GM12872 (cell line): ENCODE measurements around the gene FFAR2.

Experiments used
- CTCF ChIP-seq: IDR thresholded peaks from 3 replicates; pipeline ENCODE4 v1.5.1; 2011; ENCODE audit warnings: low read depth, mild to moderate bottlenecking, low read length, moderate library complexity; ENCODE audit not compliant: insufficient read depth

The FFAR2 gene

GRCh38 chr19:35470128-35470527, 22.1 kb downstream of the FFAR2 start:
- no peak for TF ChIP-seq CTCF

- no peak for TF ChIP-seq CTCF
Observed at GRCh38 chr19:35471946-35472345, 23.9 kb downstream of the FFAR2 start.

- TF ChIP-seq CTCF, result no peak
Observed at GRCh38 chr19:35474104-35474503, 26.0 kb downstream of the FFAR2 start.

GRCh38 chr19:35476149-35476548, 28.1 kb downstream of the FFAR2 start:
- TF ChIP-seq CTCF, result peak; percentile 52

- no peak for TF ChIP-seq CTCF
Observed at GRCh38 chr19:35478794-35479677, 31.0 kb downstream of the FFAR2 start.

GRCh38 chr19:35483089-35483488, 35.0 kb downstream of the FFAR2 start:
- TF ChIP-seq CTCF, result no peak

GRCh38 chr19:35484252-35485036, 36.4 kb downstream of the FFAR2 start:
- no peak for TF ChIP-seq CTCF
